Measurements from ENCODE around the gene CHN1. TPM values are rescaled to one million over a fixed set of nuclear protein-coding genes. Genes with fewer than 3 reads are reported as not detected.

Gene CHN1
- total RNA-seq, 1 donor from 2014 or later = 16.8 TPM

DNA sequence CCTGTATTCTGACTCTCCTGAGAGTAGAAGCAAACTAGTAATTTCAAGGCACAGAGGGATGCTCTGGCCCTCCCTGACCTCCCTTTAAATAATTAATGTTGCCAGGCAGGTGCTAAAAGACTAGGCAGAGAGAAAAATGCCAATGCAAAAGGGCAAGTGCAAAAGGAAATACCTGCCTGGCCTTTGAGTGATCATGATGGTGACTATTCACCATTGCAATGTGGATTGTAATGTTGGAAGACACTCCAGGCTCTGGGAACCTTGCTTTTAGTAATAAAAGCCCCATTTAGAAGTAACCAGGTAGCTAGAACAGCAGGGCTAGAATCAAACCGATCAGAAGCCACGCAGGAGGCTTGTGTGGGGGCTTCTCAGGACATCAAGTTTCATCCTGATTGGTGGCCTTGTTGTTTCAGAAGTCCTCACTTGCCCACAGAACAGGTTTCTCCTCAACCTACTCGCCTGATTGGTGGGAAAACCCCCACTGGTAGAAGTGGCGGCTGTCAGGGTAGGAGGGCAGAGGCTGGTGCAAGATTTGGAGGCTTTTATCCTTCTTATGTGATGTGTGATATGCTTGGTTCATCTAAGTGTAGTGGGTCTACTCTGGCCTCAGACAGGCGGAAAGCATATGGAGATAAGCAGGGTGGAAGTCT is 224.9 kb downstream of the CHN1 start:
- Histone ChIP-seq H3K27ac (no peak overlapping the region), H3K27me3 (ENCODE audit: low read depth) (no peaks in the 10 kb centered on the region), H3K4me3 (no peak overlapping the region), H3K9me3 (no peaks in the 10 kb centered on the region), H3K4me1 (peaks cover 9% of the 10 kb centered on the region), H3K36me3 (no peaks in the 10 kb centered on the region)
- ATAC-seq (no peak), DNase-seq (no peak)
- intact Hi-C loops (cut with DNase I) = no loop called here
- TF ChIP-seq CTCF (IDR thresholded peaks at IDR 0.05) = no peak

GRCh38 chr2:174779361-174779928 is 225.7 kb downstream of the CHN1 start:
- H3K4me1 ChIP-seq = peaks cover 9% of the 10 kb centered on the region
- H3K4me3 ChIP-seq = no peak overlapping the region
- H3K36me3 ChIP-seq = no peaks in the 10 kb centered on the region
- intact Hi-C loops (cut with DNase I) = no loop called here
- DNase-seq = no peak
- no peak for TF ChIP-seq CTCF (IDR thresholded peaks at IDR 0.05)
- ATAC-seq = no peak
- peak overlapping the region; percentile 33 for H3K27ac ChIP-seq
- no peaks in the 10 kb centered on the region for H3K9me3 ChIP-seq
- no peaks in the 10 kb centered on the region for H3K27me3 ChIP-seq (ENCODE audit: low read depth)

DNA sequence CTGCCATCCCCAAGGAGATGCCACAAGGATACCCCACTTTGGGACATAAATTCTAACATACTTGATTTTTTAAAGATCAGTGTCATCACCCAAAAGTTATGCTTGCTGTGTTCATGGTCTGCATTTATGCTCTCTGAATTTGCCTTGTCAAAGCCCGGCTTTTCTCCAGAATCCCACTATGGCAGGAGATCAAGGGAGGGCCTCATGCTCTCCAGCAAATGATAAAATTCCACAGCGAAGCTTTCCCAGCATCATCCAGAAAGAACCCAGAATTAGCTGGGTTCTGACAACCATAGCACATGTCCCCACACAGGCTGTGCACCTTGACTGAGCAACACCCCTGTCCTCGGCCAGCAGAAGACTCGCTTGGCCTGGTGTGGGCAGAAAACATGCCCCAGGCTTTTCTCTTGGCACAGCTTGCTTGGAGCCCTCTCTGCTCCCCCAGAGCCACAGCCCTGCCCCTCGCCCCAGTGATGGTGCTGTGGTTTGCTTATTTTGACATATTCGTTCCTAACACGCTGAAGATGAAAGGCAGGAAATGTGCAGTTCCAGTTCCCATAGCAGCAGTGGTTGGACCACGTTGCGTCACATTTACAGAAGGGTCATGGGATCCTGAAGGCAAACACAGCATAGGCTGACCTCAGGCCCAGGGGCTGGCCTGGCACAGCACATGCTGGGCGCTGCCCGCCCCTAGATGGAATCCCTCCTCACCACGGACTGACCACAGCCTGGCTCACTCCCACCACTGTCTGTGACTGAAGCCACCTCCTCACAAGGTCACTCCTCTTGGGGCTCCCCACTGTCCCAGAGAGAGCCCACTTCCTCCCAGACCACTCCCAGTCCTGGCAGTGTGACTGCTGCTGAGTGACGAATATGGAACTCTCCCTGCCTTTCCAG is 226.8 kb downstream of the CHN1 start:
- ATAC-seq = peak; percentile 89 to 95
- Histone ChIP-seq H3K4me1 (peaks cover 9% of the 10 kb centered on the region), H3K27ac (peak overlapping the region; percentile 33), H3K27me3 (ENCODE audit: low read depth) (no peaks in the 10 kb centered on the region), H3K4me3 (no peak overlapping the region), H3K9me3 (no peaks in the 10 kb centered on the region), H3K36me3 (no peaks in the 10 kb centered on the region)
- peak; percentile 84 for DNase-seq
- TF ChIP-seq CTCF (IDR thresholded peaks at IDR 0.05) = no peak
- intact Hi-C loops (cut with DNase I) = no loop called here

DNA sequence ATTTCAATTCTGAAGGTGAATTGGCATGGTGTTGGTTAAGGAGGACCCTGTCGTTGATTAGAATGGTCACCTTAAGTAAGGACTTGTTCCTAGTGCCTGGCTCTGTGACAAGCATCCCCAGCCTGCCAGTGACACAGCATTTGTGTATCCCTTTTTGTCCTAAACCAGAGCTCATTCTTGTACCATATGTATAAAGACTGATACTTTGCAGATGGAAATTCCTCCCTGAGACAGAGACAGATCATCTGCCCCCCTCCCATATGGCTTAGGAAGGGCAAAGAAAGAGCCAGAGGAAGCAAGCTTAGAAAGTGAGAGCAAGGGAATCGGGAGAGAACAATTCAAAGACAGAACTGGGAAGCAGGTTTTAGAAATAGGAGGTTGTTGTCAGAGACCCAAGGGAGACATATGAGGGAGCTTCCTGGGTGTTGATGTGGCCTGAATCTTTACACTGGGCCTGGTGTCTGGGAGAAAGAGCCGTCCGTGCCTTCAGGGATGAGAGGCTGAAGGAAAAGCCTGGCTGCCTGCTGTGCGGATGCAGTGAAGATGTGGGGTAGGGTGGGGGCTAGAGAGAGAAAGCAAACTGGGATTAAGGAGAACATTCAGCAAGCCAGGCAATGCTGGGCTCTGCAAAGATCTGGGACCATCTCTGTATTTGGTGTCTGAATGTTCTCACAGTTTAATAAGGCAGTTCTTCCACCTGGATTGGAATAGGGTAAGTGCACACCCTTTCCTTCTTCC is 227.7 kb downstream of the CHN1 start:
- DNase-seq (no peak), ATAC-seq (no peak)
- no peaks in the 10 kb centered on the region for H3K9me3 ChIP-seq
- intact Hi-C loops (cut with DNase I) = no loop called here
- peaks cover 16% of the 10 kb centered on the region for H3K4me1 ChIP-seq
- H3K36me3 ChIP-seq = no peaks in the 10 kb centered on the region
- H3K27me3 ChIP-seq (ENCODE audit: low read depth) = no peaks in the 10 kb centered on the region
- H3K27ac ChIP-seq = peak overlapping the region; percentile 33
- no peak for TF ChIP-seq CTCF (IDR thresholded peaks at IDR 0.05)
- no peak overlapping the region for H3K4me3 ChIP-seq

DNA sequence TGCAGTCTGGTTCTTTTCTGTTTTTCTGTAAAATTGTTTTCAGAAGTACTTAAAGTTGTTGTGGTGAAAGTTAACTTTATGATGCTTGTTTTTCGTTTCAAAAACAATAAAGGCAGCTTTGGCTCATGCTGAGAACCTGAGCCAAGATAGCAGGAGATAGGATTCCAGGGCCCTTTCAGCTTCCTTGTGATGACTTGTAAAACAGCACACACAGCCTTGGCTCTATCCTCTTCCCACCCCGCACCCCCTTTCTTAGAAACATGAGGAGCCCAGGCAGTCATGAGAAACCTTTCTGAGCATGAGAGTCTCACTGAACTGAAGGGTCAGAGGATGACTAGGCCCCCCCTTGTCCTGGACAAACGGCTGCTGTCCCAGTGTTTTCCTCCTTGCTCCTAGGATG is 228.5 kb downstream of the CHN1 start:
- no peak overlapping the region for H3K27ac ChIP-seq
- DNase-seq (no peak), ATAC-seq (no peak)
- intact Hi-C loops (cut with DNase I) = no loop called here
- TF ChIP-seq CTCF (IDR thresholded peaks at IDR 0.05) = no peak
- H3K4me3 ChIP-seq = no peak overlapping the region
- H3K9me3 ChIP-seq = no peaks in the 10 kb centered on the region
- H3K4me1 ChIP-seq = peaks cover 17% of the 10 kb centered on the region
- H3K27me3 ChIP-seq (ENCODE audit: low read depth) = no peaks in the 10 kb centered on the region
- H3K36me3 ChIP-seq = no peaks in the 10 kb centered on the region
